Fibroblast of lung (primary cell): ENCODE results near the gene GOLGA5. TPM values are rescaled to one million over a fixed set of nuclear protein-coding genes. Genes with fewer than 3 reads are reported as not detected.
"Not testable (repeated sequence)": the region's sequence is repeated elsewhere in the genome, so short reads cannot be mapped to it uniquely, and the experiment has no call there.

ENCODE experiments used
- DNase-seq, 2 donors: peaks; one replicate each; pipeline versions ENCODE4 v3.0.0 to v3.0.0-alpha.2; 2010; ENCODE audit warnings: low read depth in 2 of 2
- H2AFZ ChIP-seq: 2 replicates; pipeline ENCODE4 v1.5.1; 2012; ENCODE audit warnings: low read length, control low read depth, inconsistent platforms
- H3K27ac ChIP-seq: 2 replicates; pipeline ENCODE4 v1.5.1; 2011; ENCODE audit warnings: low read length, control low read depth; ENCODE audit not compliant: insufficient read depth
- H3K27me3 ChIP-seq: 2 replicates; pipeline ENCODE4 v1.5.1; 2011; ENCODE audit warnings: mild to moderate bottlenecking, low read length; ENCODE audit not compliant: control insufficient read depth, insufficient read depth
- H3K36me3 ChIP-seq: 2 replicates; pipeline ENCODE4 v1.5.1; 2011; ENCODE audit warnings: low read length; ENCODE audit not compliant: control insufficient read depth, insufficient read depth
- H3K4me1 ChIP-seq: 2 replicates; pipeline ENCODE4 v1.5.1; 2011; ENCODE audit warnings: low read length; ENCODE audit not compliant: control insufficient read depth, insufficient read depth; ENCODE audit errors: extremely low read depth
- H3K4me2 ChIP-seq: 2 replicates; pipeline ENCODE4 v1.5.1; 2011; ENCODE audit warnings: low read length, control low read depth; ENCODE audit not compliant: insufficient read depth; ENCODE audit errors: extremely low read depth
- H3K4me3 ChIP-seq, 4 experiments: fragments of 200-600 bp in 1 of 4; sonication (generic) in 1 of 4; replicated peaks in 1 of 4; 2 replicates each; pipeline ENCODE4 v1.5.1; 2011 to 2016; ENCODE audit warnings: low read length in 4 of 4, low read depth in 3 of 4, mild to moderate bottlenecking in 3 of 4, control low read depth in 2 of 4, inconsistent platforms in 1 of 4, mixed read lengths in 1 of 4; ENCODE audit not compliant: insufficient read depth in 1 of 4; ENCODE audit errors: control extremely low read depth in 1 of 4
- H3K79me2 ChIP-seq: 2 replicates; pipeline ENCODE4 v1.5.1; 2012; ENCODE audit warnings: mild to moderate bottlenecking, low read length, inconsistent platforms; ENCODE audit not compliant: control insufficient read depth, insufficient read depth
- H3K9ac ChIP-seq: 2 replicates; pipeline ENCODE4 v1.5.1; 2011; ENCODE audit warnings: mild to moderate bottlenecking, low read length, control low read depth; ENCODE audit not compliant: insufficient read depth
- H3K9me3 ChIP-seq: 2 replicates; pipeline ENCODE4 v1.5.1; 2012; ENCODE audit warnings: low read depth, low read length; ENCODE audit not compliant: control insufficient read depth, insufficient read depth
- H4K20me1 ChIP-seq: 2 replicates; pipeline ENCODE4 v1.5.1; 2011; ENCODE audit warnings: low read length; ENCODE audit not compliant: control insufficient read depth, insufficient read depth; ENCODE audit errors: extremely low read depth
- CTCF ChIP-seq, 2 donors: IDR thresholded peaks in 1 of 2; conservative IDR thresholded peaks in 1 of 2; 1 replicate in 1 of 2; 2 replicates in 1 of 2; pipeline ENCODE4 v1.5.1; 2011 to 2012; ENCODE audit warnings: low read length in 2 of 2, control low read depth in 1 of 2, inconsistent platforms in 1 of 2, low read depth in 1 of 2, mild to moderate bottlenecking in 1 of 2
- EZH2 ChIP-seq: IDR thresholded peaks from 2 replicates; pipeline ENCODE4 v1.5.1; 2012; ENCODE audit warnings: low read length, control low read depth, mild to moderate bottlenecking; ENCODE audit errors: missing control alignments
- polyA plus RNA-seq, 2 donors: library from polyadenylated mRNA; depleted of rRNA in 1 of 2; stranded (reverse) in 1 of 2; unstranded in 1 of 2; fragments of >200 nt; gene quantifications; 2 replicates each; pipeline ENCODE4 v1.2.1, GENCODE V29; 2011 to 2012; ENCODE audit warnings: missing spikeins in 1 of 2
- total RNA-seq: library from RNA; depleted of rRNA; stranded (reverse); fragments of >200 nt; gene quantifications from 2 replicates; pipeline ENCODE4 v1.2.1, GENCODE V29; 2014

Gene GOLGA5
- total and polyA plus RNA-seq, 2 donors (not counting 1 experiment from before 2014, with no cell fraction given), result 46.9 to 71.1 TPM

- Histone ChIP-seq H3K4me3 (peak within 1 kb of the TSS; percentile 68 to 76 (median 74)), H3K9me3 (no peaks in the 10 kb centered on the region), H2AFZ (peak within 1 kb of the TSS; percentile 80), H3K9ac (peak within 1 kb of the TSS; percentile 73), H3K27ac (peak within 1 kb of the TSS; percentile 56), H3K4me1 (no peaks in the 10 kb centered on the region), H4K20me1 (no peaks in the 10 kb centered on the region), H3K79me2 (no peaks in the 10 kb centered on the region), H3K27me3 (peaks cover 5% of the 10 kb centered on the region), H3K36me3 (no peaks in the 10 kb centered on the region), H3K4me2 (peak within 1 kb of the TSS; percentile 99)
- DNase-seq, result peak; percentile 86 to 93
- TF ChIP-seq CTCF (conservative IDR thresholded peaks at IDR 0.05 in 1 of 2, IDR thresholded peaks at IDR 0.05 in 1 of 2; ENCODE audit: low read depth in 1 of 2, low read length in 2 of 2) (no peak), EZH2 (no peak)
These were observed 45.7 kb upstream of the GOLGA5 start, which contains the start of gene LGMN for GRCh38 chr14:92748259-92749016. TSS of gene LGMN (minus strand) at chr14:92748627. CDS start at chr14:92732786, 15,841 bp downstream.

- H3K9me3 ChIP-seq, H3K4me3 ChIP-seq, H3K27ac ChIP-seq, H3K9ac ChIP-seq, H3K4me2 ChIP-seq, H3K27me3 ChIP-seq, H2AFZ ChIP-seq, DNase-seq, H3K36me3 ChIP-seq, H4K20me1 ChIP-seq, H3K79me2 ChIP-seq, H3K4me1 ChIP-seq: not testable (repeated sequence)
These were observed 43.8 kb upstream of the GOLGA5 start for GRCh38 chr14:92750222-92750728.

GRCh38 chr14:92750994-92751400, 43.1 kb upstream of the GOLGA5 start:
- no peak overlapping the region for H3K27ac ChIP-seq
- no peak overlapping the region for H3K4me2 ChIP-seq
- TF ChIP-seq CTCF (conservative IDR thresholded peaks at IDR 0.05 in 1 of 2, IDR thresholded peaks at IDR 0.05 in 1 of 2; ENCODE audit: low read depth in 1 of 2, low read length in 2 of 2) (no peak), EZH2 (no peak)
- H3K4me3 ChIP-seq, result no peak overlapping the region
- H4K20me1 ChIP-seq, result no peaks in the 10 kb centered on the region
- no peaks in the 10 kb centered on the region for H3K9me3 ChIP-seq
- H3K79me2 ChIP-seq, result no peaks in the 10 kb centered on the region
- DNase-seq, result peak in 1 of 2 donors; percentile 14
- no peak overlapping the region for H2AFZ ChIP-seq
- peaks cover 5% of the 10 kb centered on the region for H3K27me3 ChIP-seq
- H3K36me3 ChIP-seq, result no peaks in the 10 kb centered on the region
- H3K9ac ChIP-seq, result no peak overlapping the region
- no peaks in the 10 kb centered on the region for H3K4me1 ChIP-seq
